NK-92 treated with Interleukin-12 subunit alpha and Interleukin-12 subunit beta, amount 100 ng/mL, for 24 hours (cell line): ENCODE measurements around the gene TRIO.

Experiments
- DNase-seq: peaks from one replicate; lab custom pipeline; 2025; lab: John Stamatoyannopoulos, UW

TRIO gene

DNA sequence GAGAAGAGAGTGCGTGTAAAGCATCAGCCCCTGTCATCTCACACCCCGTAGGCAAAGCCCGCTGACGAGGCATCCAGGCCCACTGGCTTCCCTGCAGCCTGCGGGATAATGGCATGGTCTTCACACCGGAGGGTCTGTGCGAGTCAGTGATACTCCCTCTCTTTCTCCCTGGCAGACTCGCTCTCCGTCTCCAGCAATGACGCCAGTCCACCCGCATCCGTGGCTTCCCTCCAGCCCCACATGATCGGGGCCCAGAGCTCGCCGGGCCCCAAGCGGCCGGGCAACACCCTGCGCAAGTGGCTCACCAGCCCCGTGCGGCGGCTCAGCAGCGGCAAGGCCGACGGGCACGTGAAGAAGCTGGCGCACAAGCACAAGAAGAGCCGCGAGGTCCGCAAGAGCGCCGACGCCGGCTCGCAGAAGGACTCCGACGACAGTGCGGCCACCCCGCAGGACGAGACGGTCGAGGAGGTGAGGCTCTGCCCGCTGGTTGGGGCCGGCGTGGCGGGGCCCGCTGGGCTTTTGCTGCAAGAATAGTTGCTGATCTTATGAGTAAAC, 317.8 kb downstream of the TRIO start:
- no peak for DNase-seq

DNA sequence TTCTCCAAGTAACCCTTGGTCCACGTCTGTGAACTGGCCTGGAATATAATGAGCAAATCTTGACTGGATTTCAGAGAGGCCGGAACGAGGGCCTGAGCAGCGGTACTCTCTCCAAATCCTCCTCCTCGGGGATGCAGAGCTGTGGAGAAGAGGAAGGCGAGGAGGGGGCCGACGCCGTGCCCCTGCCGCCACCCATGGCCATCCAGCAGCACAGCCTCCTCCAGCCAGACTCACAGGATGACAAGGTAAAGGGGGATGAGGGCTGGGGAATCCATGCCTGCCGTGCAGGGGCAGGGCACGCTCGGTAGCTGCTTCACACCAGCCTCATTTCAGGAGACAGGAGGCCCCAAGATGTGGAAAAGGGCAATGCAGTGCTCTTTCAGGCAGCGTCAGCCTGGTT, 319.5 kb downstream of the TRIO start:
- DNase-seq: no peak

DNA sequence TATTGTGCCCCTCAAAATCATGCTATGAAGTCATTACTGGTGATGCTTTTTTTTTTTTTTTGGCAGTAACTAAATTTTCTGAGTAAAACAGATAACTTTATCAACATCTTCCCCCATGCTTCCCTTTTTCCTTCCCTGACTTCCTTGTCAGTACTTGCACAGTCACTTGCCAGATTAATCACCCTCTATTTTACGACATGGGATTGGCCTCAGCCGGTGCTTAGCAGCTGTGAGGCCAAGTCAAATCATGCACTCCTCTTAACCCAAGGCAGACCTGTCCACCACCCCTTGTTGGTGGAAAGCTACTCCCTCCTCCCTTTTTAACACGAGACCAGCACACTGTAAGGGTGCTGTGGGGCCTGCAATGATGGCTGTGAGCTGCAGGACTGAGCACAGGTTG, 320.5 kb downstream of the TRIO start:
- no peak for DNase-seq

DNA sequence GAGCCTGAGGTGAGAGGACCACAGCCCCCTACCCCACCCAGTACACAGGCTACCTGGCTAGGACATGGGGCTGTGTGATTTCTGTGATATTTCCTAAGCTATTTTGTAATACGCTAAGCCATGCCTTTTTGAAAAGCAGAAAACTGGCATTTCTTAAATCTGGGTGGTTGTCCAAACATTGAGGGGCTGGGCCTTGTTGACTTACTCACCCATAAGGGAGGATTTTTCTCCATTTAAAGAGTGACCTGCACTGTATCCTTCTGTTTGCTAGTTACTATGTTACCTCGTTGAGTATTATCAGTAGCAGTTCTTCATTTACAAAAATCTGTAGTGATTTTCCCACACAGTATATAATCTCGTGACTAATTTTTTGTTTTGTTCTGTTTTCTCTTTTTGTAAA, 321.0 kb downstream of the TRIO start:
- no peak for DNase-seq

DNA sequence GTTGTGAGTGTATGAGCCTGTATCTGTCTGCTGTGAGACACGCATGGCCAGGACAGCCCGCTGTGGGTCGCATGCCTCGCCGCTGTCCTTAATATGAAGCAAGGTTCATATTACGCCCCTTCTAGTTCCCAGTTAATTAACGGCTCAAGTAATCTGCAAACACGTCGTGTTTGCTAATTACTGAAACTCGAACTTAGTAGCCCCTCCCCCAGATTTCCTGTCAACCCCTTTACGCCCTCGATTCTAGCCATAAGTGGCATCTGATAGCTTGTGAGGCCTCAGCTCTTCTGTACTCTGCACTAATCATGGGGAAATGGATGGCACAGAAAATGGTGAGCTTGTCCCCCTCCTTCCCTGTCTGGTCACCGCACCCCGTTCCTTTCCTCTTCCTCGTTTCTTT, 321.5 kb downstream of the TRIO start:
- no peak for DNase-seq

DNA sequence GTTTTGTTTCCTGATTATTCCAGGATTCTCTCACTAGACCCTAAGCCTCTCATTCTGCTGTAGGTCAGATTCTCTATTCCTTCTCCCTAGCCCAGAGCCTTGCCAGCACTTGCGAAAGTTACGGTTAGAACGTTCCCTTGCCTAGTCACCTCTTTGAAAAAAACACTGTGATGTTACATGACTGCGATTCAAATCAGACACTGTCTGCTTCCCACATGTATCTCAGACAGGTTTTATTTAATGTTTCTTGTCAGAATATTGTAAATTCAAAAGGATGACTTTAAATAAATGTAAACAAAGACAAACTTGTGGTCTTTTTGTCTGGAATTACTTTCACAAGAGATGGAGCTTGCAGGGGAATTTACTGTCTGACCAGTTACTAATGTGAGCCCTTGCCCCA, 322.0 kb downstream of the TRIO start:
- no peak for DNase-seq

DNA sequence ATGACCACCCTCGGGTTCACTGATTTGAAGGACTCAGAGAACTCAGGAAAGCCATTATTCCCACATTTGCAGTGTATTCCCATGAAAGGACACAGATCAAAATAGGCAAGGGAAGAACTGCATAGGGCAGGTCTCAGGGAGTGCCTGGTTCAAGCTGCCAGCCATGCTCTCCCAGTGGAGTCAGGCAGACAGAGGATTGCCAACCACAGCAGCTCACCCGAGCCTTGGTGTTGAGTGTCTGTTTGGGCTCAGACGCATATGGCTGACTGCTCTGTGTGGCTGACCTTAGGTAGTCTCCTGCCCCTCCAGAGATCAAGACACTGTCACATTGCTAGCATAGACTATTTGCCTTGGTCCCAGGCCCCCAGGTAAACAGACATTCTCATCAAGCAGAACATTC, 322.6 kb downstream of the TRIO start:
- no peak for DNase-seq

DNA sequence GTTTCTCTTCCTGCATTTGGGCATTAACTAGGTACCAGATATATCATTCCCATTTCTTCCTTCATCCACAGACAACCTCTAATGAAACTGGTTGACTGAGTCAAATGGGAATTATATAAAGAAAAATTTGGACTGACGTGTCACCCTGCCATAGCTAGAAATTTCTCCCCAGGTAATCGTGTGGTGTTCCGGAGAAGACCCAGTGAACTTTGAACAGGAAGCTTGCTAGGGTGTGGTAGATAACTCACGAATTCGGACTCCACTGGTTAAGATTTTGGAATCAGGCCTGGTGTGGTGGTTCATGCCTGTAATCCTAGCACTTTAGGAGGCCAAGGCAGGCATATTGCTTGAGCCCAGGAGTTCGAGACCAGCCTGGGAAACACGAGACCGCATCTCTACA, 324.1 kb downstream of the TRIO start:
- DNase-seq: no peak

DNA sequence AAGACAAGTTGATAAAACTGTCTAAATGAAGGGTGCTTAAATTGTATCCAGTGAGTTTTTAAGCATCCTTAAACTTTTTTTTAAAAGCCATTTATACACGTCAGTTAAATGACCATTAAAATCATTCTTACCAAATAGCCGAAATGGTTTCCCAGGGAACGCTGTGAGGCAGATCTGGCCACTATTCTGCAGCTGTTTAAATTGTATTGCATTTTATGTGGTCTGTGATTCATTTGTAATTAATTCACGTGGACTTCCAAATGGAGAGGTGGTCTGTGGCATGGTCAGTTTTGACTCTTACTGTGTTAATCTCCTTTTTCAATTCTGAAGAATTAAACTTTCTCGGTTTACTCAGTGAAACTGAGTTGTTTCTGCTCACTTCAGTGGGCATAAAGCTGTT, 324.7 kb downstream of the TRIO start:
- DNase-seq: no peak

DNA sequence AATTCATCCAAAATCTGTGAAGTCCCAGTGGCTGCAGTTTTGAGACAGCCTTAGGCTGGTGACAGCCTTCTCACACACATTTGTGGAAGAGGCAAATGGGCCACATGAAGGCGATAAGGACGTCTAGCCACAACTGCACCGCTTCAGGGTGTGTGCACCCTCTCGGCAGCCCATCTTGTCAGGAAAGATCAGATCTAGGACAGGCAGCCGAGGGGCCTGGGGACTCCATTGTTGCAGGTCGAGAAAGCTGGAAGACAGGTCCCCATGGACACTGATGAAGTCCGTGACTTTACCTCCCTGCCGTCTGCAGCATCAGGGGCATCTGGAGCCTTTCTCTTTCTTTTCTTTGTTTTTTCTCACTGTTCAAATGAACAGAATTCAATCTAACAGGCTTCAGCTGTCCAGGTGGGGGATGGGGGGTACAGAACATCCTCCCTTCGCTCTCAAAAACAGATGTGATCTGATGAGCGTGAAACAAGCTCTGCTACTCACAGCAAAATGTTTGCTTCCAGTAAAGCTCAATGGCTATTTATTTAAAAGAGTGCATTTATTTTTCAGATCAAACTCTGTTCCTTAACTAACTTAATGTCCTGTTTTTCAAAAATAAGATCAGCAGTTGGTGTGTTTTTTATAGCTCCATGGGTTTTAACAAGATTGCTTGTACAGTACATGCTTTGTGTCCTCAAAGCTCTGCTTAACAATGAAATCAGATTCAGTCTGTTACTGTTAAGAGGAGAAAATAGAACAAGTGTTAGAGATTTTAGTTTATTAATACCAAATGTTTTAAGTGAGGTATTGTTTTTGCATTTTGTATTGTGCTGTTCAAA, 326.6 kb downstream of the TRIO start:
- DNase-seq: no peak

DNA sequence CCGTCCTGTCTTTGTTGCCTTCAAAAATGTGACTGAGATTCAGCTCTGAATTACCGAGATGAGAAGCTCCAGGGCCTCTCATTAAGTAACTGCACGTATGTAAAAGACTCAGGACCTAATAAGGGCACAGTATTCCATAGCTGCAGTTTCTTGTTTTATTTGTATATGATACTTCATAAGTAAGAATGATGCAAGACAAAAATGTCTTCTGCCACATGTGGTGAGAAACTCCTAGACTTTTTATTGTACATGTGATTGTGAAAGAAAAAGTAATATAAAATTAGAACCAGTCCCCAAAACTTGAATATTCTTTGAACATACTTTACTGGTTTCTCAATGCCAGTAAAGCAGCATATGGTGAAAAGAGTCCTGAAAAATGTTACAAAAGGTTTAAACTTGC, 328.4 kb downstream of the TRIO start:
- no peak for DNase-seq

DNA sequence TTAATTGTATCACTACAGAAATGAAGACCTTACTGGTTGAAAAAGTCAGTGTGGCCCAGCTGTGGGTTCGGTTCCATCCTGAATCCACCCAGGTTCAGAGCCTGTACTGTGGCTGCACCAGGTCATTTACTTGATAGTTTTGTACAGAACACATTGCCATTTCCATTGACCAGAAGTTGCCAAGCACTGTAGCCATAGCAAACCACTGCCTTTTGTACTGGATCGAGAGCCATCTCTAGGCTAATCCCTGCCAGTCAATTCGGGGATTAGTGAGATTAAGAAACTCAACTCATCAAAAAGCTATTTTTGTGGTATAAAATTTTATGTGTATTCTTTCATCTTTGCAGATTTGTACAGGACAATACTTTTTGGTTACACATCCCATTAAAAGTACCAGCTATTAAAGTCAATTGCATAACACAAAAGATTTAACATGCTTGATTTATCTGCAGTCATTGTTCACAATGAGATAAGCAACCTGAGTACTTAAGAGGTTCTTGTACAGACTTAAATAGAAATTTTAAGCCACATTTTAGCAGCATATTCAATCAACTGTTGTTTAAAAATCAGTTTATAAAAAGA, 329.9 kb downstream of the TRIO start:
- DNase-seq: no peak

DNA sequence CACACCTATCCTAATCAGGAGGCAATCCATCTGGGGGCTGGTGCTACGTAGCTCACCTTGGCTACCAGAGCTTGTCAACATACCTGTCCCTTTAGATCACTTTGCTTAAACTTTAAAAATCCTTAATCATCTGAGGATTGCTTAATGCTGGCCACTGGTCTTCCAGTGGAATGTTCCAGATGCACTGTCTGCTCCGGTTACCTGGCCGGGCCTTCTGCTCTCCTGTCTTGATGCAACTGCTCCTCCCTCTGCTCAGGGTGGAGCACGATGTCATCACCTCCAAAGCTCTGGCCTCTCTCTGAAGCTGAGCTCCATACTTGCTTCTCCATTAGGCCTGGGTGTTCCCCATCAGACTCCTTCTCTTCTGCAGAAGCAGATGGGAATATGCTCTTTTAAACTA, 331.9 kb downstream of the TRIO start:
- no peak for DNase-seq

DNA sequence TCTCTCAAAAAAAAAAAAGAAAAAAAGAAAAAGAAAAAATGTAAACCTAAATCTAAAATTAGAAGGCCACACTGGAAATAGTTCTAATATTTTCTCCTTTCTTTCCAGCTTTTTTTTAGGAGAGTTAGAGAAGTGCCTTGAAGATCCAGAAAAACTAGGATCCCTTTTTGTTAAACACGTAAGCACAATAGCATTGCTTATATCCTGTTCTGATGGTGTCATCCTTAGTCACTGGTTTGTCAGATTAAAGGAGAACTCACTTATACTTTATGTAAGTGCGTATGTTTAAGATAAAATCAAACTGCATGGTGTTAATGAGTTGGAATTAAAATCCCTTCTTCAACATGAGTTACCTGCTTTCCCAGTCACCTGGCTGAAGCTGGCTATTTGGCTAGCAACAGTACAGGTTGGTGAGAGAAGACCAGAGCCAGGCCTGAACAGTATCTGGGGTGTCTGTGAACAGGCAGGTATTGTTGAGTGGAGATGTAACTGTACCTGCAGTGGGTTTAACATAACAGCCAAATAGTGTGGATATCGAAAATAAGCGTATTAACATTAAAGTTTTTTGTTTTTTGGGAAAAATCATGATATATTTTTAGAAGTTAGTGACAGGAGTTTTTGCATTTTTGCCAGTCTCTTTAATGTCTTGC, 333.8 kb downstream of the TRIO start:
- no peak for DNase-seq

DNA sequence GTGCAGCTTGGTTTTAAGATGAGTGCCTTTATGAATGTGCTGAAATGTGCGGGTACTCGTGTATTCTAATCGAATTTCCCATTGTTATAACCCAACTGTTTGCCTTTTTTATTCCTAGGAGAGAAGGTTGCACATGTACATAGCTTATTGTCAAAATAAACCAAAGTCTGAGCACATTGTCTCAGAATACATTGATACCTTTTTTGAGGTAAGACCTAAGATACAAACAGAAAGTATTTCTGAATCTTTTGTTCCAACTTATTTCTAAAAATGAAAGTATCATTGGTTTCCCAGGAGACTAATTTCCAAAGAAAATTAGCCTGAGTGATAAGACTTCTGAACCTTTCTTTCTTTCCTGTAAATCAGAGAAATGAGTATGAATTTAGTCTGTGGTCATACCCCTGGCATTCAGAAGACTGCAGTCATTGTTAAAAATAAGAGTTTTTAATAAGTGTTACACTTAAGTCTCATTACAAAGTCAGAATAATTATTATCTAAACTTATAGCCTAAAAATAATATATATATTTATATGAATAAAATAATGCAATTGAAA, 336.1 kb downstream of the TRIO start:
- DNase-seq: no peak

DNA sequence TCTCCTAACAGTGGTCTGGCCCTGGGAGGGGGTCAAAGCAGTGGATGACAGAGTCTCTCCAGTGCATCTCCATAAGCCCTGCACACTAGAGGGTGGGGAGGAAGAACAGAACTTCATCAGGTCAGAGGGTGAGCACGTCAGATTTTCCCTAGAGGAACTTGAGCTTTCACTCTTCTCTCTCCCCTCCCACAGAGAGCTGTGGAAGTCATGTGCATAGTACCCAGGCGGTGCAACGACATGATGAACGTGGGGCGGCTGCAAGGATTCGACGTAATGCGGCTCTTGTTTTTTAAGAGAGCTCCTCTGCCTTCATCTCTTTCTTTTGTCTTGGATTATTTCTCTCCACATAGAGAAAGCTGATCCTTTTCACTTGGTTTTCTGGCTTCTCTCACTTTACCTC, 338.2 kb downstream of the TRIO start:
- DNase-seq: no peak

DNA sequence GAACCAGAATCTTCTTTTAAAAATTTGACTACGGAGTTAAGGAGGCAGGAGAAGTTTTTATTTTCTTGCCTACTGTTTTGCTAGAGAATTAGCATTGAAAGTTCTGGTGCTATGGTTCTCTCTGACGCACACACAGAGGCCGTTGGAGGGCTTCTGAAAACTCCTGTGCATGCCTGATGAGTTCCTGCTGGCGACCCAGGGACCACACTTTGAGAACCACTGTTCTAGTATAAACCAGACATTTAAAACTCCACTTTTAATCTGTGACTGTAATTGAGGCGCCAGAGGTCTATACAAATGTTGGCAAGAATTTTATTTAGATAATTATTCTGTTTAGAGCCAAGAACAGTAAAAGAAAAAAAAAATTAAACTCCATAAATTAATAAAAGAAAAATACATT, 338.9 kb downstream of the TRIO start:
- no peak for DNase-seq

DNA sequence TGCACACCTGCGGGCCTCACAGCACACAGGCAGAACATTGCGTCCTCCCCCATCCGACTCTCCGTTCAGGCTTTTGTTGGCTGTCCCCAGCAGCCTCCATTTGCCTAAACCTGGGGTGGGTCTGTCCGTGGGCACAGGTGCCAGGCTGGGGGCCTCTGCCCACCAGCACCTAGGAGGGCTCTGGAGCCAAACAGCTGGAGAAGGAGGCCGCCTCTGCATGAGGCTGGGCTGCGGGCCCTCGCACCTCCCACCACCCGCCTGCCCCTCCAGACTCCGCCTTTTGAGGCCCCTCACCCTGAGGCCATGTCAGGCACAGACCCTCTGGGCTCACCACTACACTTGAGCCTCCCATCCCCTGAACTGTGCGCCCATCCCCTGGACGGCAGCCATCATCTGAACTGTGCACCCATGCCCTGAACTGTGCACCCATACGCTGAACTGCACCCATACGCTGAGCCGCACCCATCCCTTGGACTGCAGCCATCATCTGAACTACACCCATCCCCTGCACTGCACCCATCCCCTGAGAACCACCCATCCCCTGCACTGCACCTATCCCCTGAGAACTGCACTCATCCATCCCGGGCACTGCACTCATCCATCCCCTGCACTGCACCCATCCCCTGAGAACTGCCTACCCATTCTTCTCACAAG, 340.5 kb downstream of the TRIO start:
- DNase-seq: no peak

DNA sequence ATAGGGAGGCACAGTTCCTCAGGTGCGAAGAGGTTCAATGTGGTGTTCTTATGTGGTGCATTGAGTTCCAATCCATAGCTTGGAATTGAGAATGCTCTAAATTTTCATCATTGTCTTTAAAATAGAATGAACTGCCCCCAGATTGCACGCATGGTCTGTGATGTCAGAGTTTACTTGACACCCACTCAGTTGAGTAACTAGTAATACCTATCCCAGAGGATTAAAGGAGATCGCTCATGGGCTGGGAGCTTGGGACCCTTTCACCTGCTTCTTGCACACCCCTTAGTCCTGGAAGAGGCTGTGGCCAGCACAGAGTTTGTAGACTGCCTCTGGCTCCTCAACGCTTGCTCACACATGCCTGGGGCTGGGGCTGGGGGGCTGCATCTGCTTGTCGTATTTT, 343.3 kb downstream of the TRIO start:
- no peak for DNase-seq

DNA sequence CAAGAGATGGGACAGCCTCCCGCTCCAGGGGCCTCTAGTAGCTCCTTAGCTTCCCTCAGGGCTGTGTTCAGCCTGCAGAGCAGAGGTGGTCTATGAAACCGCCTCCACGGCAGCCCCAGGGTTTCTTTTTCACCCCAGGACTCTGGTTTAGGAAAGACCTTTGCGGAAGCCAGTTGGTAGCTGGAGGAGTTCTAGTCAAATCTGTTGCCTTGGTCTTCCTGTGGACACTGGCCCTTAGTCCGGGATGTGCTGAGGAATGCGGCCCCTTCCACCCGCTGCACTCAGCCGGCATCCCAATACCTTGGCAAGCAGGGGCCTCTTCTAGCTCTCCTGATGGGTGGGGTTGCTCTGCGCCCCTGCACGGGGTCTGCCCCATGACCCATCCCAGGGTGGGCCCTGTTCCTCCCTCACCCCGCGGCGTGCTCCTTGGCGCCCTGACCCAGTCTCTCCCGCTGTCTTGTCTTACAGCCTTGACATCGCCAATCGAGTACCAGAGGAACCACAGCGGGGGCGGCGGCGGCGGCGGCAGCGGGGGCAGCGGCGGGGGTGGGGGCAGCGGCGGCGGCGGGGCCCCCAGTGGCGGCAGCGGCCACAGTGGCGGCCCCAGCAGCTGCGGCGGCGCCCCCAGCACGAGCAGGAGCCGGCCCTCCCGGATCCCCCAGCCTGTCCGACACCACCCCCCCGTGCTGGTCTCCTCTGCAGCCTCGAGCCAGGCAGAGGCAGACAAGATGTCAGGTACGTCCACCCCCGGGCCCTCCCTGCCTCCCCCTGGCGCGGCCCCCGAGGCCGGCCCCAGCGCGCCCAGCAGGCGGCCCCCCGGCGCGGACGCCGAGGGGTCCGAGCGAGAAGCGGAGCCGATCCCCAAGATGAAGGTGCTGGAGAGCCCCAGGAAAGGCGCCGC, 344.1 kb downstream of the TRIO start:
- no peak for DNase-seq

DNA sequence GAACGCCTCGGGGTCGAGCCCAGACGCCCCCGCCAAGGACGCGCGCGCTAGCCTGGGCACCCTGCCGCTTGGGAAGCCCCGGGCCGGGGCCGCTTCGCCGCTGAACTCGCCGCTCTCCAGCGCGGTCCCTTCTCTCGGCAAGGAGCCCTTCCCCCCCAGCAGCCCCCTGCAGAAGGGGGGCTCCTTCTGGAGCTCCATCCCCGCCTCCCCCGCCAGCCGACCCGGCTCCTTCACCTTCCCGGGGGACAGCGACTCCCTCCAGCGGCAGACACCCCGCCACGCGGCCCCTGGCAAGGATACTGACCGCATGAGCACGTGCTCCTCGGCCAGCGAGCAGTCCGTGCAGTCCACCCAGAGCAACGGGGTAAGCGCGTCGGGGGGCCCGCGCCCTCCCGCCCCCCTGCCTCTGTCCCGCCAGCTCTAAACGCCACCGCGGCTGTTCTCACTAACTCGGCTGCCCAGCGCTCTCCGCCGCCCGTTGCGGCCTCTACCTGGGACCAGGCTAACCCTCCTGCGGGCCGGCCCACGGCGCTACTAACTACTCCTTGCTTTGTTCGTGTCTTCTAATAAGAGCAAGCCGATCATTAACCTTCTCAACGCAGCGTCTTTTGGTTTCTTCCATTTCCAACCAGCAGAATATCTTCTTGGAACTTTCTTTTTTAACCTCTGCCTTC, 344.9 kb downstream of the TRIO start:
- DNase-seq: no peak
